Astrocyte (in vitro differentiated cells and primary cell): ENCODE results near the gene ITCH. TPM values are rescaled to one million over a fixed set of nuclear protein-coding genes. Genes with fewer than 3 reads are reported as not detected.

Source experiments
- DNase-seq: peaks from one replicate; pipeline ENCODE4 v3.0.0-alpha.2; 2010; ENCODE audit warnings: low read depth
- FAIRE-seq: peaks from 2 replicates; lab custom pipeline; 2011; peaks lifted over from hg19 to GRCh38; lab: Jason Lieb, UNC
- H2AFZ ChIP-seq: 2 replicates; pipeline ENCODE4 v1.6.0; 2012; ENCODE audit warnings: low read depth, low read length, inconsistent platforms
- H3K27ac ChIP-seq: 2 replicates; pipeline ENCODE4 v1.5.1; 2011; ENCODE audit warnings: low read depth, low read length, inconsistent platforms
- H3K27me3 ChIP-seq: 2 replicates; pipeline ENCODE4 v1.6.0; 2011; ENCODE audit warnings: low read length, inconsistent platforms; ENCODE audit not compliant: insufficient read depth
- H3K36me3 ChIP-seq: 2 replicates; pipeline ENCODE4 v1.5.1; 2011; ENCODE audit warnings: low read length, inconsistent platforms; ENCODE audit not compliant: insufficient read depth
- H3K4me1 ChIP-seq: 2 replicates; pipeline ENCODE4 v1.5.1; 2011; ENCODE audit warnings: low read length, inconsistent platforms; ENCODE audit not compliant: insufficient read depth
- H3K4me2 ChIP-seq: 2 replicates; pipeline ENCODE4 v1.6.0; 2012; ENCODE audit warnings: low read length, inconsistent platforms
- H3K4me3 ChIP-seq: 2 replicates; pipeline ENCODE4 v1.5.1; 2011; ENCODE audit warnings: low read depth, mild to moderate bottlenecking, low read length, inconsistent platforms; ENCODE audit not compliant: insufficient read depth
- H3K79me2 ChIP-seq: 2 replicates; pipeline ENCODE4 v1.6.0; 2012; ENCODE audit warnings: mild to moderate bottlenecking, low read length, inconsistent platforms; ENCODE audit not compliant: insufficient read depth
- H3K9ac ChIP-seq: 2 replicates; pipeline ENCODE4 v1.6.0; 2012; ENCODE audit warnings: mild to moderate bottlenecking, low read length, inconsistent platforms
- H3K9me3 ChIP-seq: 2 replicates; pipeline ENCODE4 v1.5.1; 2012; ENCODE audit warnings: low read depth, mild to moderate bottlenecking, low read length, inconsistent platforms; ENCODE audit not compliant: insufficient read depth
- H4K20me1 ChIP-seq: 2 replicates; pipeline ENCODE4 v1.6.0; 2012; ENCODE audit warnings: low read length, inconsistent platforms; ENCODE audit not compliant: insufficient read depth
- H3K27ac Mint-ChIP-seq: one replicate; pipeline ENCODE4 v1.8.0; 2021; ENCODE audit warnings: mild to moderate bottlenecking, mixed read lengths; ENCODE audit not compliant: unreplicated experiment
- H3K27me3 Mint-ChIP-seq: one replicate; pipeline ENCODE4 v1.8.0; 2021; ENCODE audit warnings: low read depth, mixed read lengths; ENCODE audit not compliant: unreplicated experiment
- H3K36me3 Mint-ChIP-seq: one replicate; pipeline ENCODE4 v1.8.0; 2021; ENCODE audit warnings: low read depth, mixed read lengths; ENCODE audit not compliant: unreplicated experiment
- H3K4me1 Mint-ChIP-seq: one replicate; pipeline ENCODE4 v1.8.0; 2021; ENCODE audit warnings: low read depth, mixed read lengths; ENCODE audit not compliant: unreplicated experiment
- H3K4me3 Mint-ChIP-seq: one replicate; pipeline ENCODE4 v1.8.0; 2021; ENCODE audit warnings: mild to moderate bottlenecking, moderate library complexity, mixed read lengths; ENCODE audit not compliant: unreplicated experiment
- H3K9me3 Mint-ChIP-seq: one replicate; pipeline ENCODE4 v1.8.0; 2021; ENCODE audit warnings: mild to moderate bottlenecking, mixed read lengths; ENCODE audit not compliant: unreplicated experiment
- CTCF ChIP-seq: IDR thresholded peaks from 2 replicates; pipeline ENCODE4 v1.5.1; 2011; ENCODE audit warnings: low read depth, mild to moderate bottlenecking, inconsistent platforms, low read length, moderate library complexity; ENCODE audit not compliant: insufficient read depth
- EZH2 ChIP-seq: IDR thresholded peaks from 2 replicates; pipeline ENCODE4 v1.6.1; 2012; ENCODE audit warnings: mild to moderate bottlenecking, low read length, inconsistent platforms; ENCODE audit not compliant: insufficient read depth
- total RNA-seq: library from RNA; stranded (reverse); gene quantifications from 2 replicates; pipeline ENCODE4 v1.2.1, GENCODE V29; 2021

ITCH gene
- total RNA-seq, 1 donor from 2014 or later: 79.0 TPM

- no peaks in the 10 kb centered on the region for H3K9me3 ChIP-seq
- H3K4me1 ChIP-seq: no peaks in the 10 kb centered on the region
- H3K4me2 ChIP-seq: no peak overlapping the region
- Mint-ChIP-seq H3K4me3 (no peak overlapping the region), H3K27ac (no peak overlapping the region), H3K27me3 (no peaks in the 10 kb centered on the region), H3K9me3 (no peaks in the 10 kb centered on the region), H3K36me3 (peaks cover 11% of the 10 kb centered on the region), H3K4me1 (peaks cover 4% of the 10 kb centered on the region)
- H3K27ac ChIP-seq: no peak overlapping the region
- H3K36me3 ChIP-seq: peaks cover 49% of the 10 kb centered on the region
- no peak overlapping the region for H3K9ac ChIP-seq
- H3K79me2 ChIP-seq: peaks cover 40% of the 10 kb centered on the region
- no peak overlapping the region for H3K4me3 ChIP-seq
- no peaks in the 10 kb centered on the region for H3K27me3 ChIP-seq
- TF ChIP-seq EZH2 (no peak), CTCF (no peak)
- FAIRE-seq: no peak
- H4K20me1 ChIP-seq: peaks cover 46% of the 10 kb centered on the region
- H2AFZ ChIP-seq: no peak overlapping the region
- DNase-seq: no peak
Observed at GRCh38 chr20:34415079-34415478, 52.0 kb downstream of the ITCH start.

DNA sequence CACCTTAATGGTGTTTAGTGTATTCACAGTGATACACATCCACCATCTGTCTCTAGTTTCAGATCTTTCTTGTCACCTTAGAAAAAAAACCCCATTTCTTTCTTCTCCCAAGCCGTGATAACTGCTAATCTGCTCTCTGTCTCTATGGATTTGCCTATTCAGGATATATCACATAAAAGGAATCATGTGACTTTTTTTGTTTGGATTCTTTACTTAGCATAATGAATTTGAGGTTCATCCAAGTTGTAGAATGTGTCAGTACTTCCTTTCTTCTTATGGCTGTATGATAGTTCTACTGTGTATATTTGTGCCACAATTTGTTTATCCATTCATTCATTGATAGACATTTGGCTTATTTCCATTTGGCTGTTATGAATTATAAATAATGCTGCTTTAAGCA is 57.1 kb downstream of the ITCH start:
- H3K36me3 ChIP-seq: peaks cover 39% of the 10 kb centered on the region
- no peak overlapping the region for H3K27ac Mint-ChIP-seq

More for the DNA sequence above, 57.1 kb downstream of the ITCH start:
- no peaks in the 10 kb centered on the region for H3K4me1 ChIP-seq
- H2AFZ ChIP-seq: no peak overlapping the region
- Mint-ChIP-seq H3K27me3 (no peaks in the 10 kb centered on the region), H3K9me3 (no peaks in the 10 kb centered on the region), H3K36me3 (peaks cover 13% of the 10 kb centered on the region), H3K4me3 (no peak overlapping the region), H3K4me1 (peaks cover 7% of the 10 kb centered on the region)
- no peaks in the 10 kb centered on the region for H3K9me3 ChIP-seq
- H3K4me2 ChIP-seq: no peak overlapping the region
- no peak for TF ChIP-seq EZH2
- no peak for TF ChIP-seq CTCF
- no peaks in the 10 kb centered on the region for H3K27me3 ChIP-seq
- DNase-seq (no peak), FAIRE-seq (no peak)
- H3K79me2 ChIP-seq: peaks cover 57% of the 10 kb centered on the region
- H3K4me3 ChIP-seq: no peak overlapping the region
- no peak overlapping the region for H3K27ac ChIP-seq
- H4K20me1 ChIP-seq: peaks cover 58% of the 10 kb centered on the region
- H3K9ac ChIP-seq: no peak overlapping the region
